GM23248 (cell line): ENCODE data around the gene SNAP25. TPM values are rescaled to one million over a fixed set of nuclear protein-coding genes. Genes with fewer than 3 reads are reported as not detected.

ENCODE experiments used
- DNase-seq: peaks from one replicate; pipeline ENCODE4 v3.0.0-alpha.2; 2015
- H2AFZ ChIP-seq: fragments of 200-600 bp; sonication (generic); 2 replicates; pipeline ENCODE4 v1.6.1; 2016; ENCODE audit warnings: antibody characterized with exemption
- H3F3A ChIP-seq: fragments of 200-600 bp; sonication (generic); 2 replicates; pipeline ENCODE4 v1.6.1; 2016; ENCODE audit warnings: mild to moderate bottlenecking, antibody characterized with exemption, mixed run types; ENCODE audit not compliant: insufficient read depth
- H3K27ac ChIP-seq: fragments of 200-600 bp; sonication (generic); 2 replicates; pipeline ENCODE4 v1.5.1; 2016; ENCODE audit warnings: mild to moderate bottlenecking
- H3K27me3 ChIP-seq: fragments of 200-600 bp; sonication (generic); replicated peaks from 2 replicates; pipeline ENCODE4 v1.6.1; 2016; ENCODE audit warnings: mild to moderate bottlenecking; ENCODE audit not compliant: insufficient read depth
- H3K36me3 ChIP-seq: fragments of 200-600 bp; sonication (generic); 2 replicates; pipeline ENCODE4 v1.6.1; 2016; ENCODE audit warnings: low read depth, mild to moderate bottlenecking
- H3K4me1 ChIP-seq: fragments of 200-600 bp; sonication (generic); 2 replicates; pipeline ENCODE4 v1.6.1; 2016; ENCODE audit warnings: mild to moderate bottlenecking; ENCODE audit not compliant: insufficient read depth
- H3K4me2 ChIP-seq: fragments of 200-600 bp; sonication (generic); one replicate; pipeline ENCODE4 v1.6.1; 2016; ENCODE audit warnings: mild to moderate bottlenecking; ENCODE audit not compliant: unreplicated experiment
- H3K4me3 ChIP-seq: fragments of 200-600 bp; sonication (generic); 2 replicates; pipeline ENCODE4 v1.5.1; 2016; ENCODE audit warnings: mild to moderate bottlenecking
- H3K79me2 ChIP-seq: fragments of 200-600 bp; sonication (generic); 2 replicates; pipeline ENCODE4 v1.6.1; 2016; ENCODE audit warnings: mild to moderate bottlenecking; ENCODE audit not compliant: insufficient read depth
- H3K9ac ChIP-seq: fragments of 200-600 bp; sonication (generic); 2 replicates; pipeline ENCODE4 v1.6.1; 2016; ENCODE audit warnings: mild to moderate bottlenecking
- H3K9me2 ChIP-seq: fragments of 200-600 bp; sonication (generic); 2 replicates; pipeline ENCODE4 v1.6.1; 2016; ENCODE audit warnings: mixed run types, mild to moderate bottlenecking, moderate library complexity; ENCODE audit not compliant: insufficient read depth
- H3K9me3 ChIP-seq: fragments of 200-600 bp; sonication (generic); one replicate; pipeline ENCODE4 v1.6.1; 2017; ENCODE audit warnings: low read depth
- H4K20me1 ChIP-seq: fragments of 200-600 bp; sonication (generic); 2 replicates; pipeline ENCODE4 v1.6.0; 2016; ENCODE audit not compliant: insufficient read depth
- EZH2 ChIP-seq: fragments of 200-600 bp; sonication (generic); IDR thresholded peaks from 2 replicates; pipeline ENCODE4 v1.6.1; 2018; ENCODE audit warnings: antibody characterized with exemption, mild to moderate bottlenecking; ENCODE audit not compliant: insufficient read depth, poor library complexity, severe bottlenecking
- EZH2phosphoT487 ChIP-seq: fragments of 200-600 bp; sonication (generic); IDR thresholded peaks from 2 replicates; pipeline ENCODE4 v1.6.1; 2018; ENCODE audit warnings: antibody characterized with exemption, moderate library complexity, mild to moderate bottlenecking, low read depth; ENCODE audit not compliant: insufficient read depth
- WGBS, 2 experiments: methylation state at CpG; one replicate each; pipeline ENCODE4 v1.1.6; 2015 to 2017; ENCODE audit warnings: low lambda C conversion rate in 2 of 2, low coverage in 1 of 2; ENCODE audit errors: missing lambda C conversion rate in 2 of 2; 5-methylcytosine and 5-hydroxymethylcytosine counted together
- in situ Hi-C: fragments of 300-500 bp; cut with MboI; formaldehyde crosslinking; loops from 2 replicates; pipeline ENCODE4 v1.15.0; 2020
- polyA plus RNA-seq: library from polyadenylated mRNA; unstranded; fragments of >200 nt; fragmentation: Nextera tagmentation; extraction: Ambion mirVana; gene quantifications from 2 replicates; pipeline ENCODE4 v1.2.1, GENCODE V29; 2016
- total RNA-seq: library from RNA; depleted of rRNA; stranded (reverse); fragments of >200 nt; shearing (Covaris generic); gene quantifications from 2 replicates; pipeline ENCODE4 v1.2.3, GENCODE V29; 2014

Gene SNAP25
- total and polyA plus RNA-seq, 2 experiments from 2014 or later: 0.09 TPM; not detected in 1

GRCh38 chr20:10242166-10242565 is 23.5 kb downstream of the SNAP25 start:
- TF ChIP-seq EZH2phosphoT487: no peak
- no peak for TF ChIP-seq EZH2
- H2AFZ ChIP-seq: no peak overlapping the region

GRCh38 chr20:10247440-10247839 is 28.8 kb downstream of the SNAP25 start:
- Histone ChIP-seq H3K4me1 (no peaks in the 10 kb centered on the region), H4K20me1 (no peaks in the 10 kb centered on the region), H2AFZ (no peak overlapping the region), H3K27ac (no peak overlapping the region), H3K9me2 (no peaks in the 10 kb centered on the region), H3F3A (no peaks in the 10 kb centered on the region), H3K9ac (no peak overlapping the region), H3K9me3 (no peaks in the 10 kb centered on the region), H3K27me3 (peaks cover 15% of the 10 kb centered on the region), H3K36me3 (no peaks in the 10 kb centered on the region), H3K4me2 (no peak overlapping the region), H3K4me3 (no peak overlapping the region), H3K79me2 (no peaks in the 10 kb centered on the region)
- no peak for DNase-seq
- TF ChIP-seq EZH2: no peak
- TF ChIP-seq EZH2phosphoT487: no peak
- 78 to 90% methylated on average over 3 of the region's 3 CpGs for WGBS, 2 experiments
- in situ Hi-C loops: no loop called here

More at GRCh38 chr20:10242166-10242565, 23.5 kb downstream of the SNAP25 start:
- Histone ChIP-seq H3K27ac (no peak overlapping the region), H3K9me3 (no peaks in the 10 kb centered on the region), H3K4me2 (no peak overlapping the region), H4K20me1 (no peaks in the 10 kb centered on the region), H3K27me3 (peaks cover 18% of the 10 kb centered on the region; the same call in 1 of the 2 replicates), H3K4me3 (no peak overlapping the region), H3K36me3 (no peaks in the 10 kb centered on the region), H3K9ac (no peak overlapping the region), H3K4me1 (no peaks in the 10 kb centered on the region), H3K79me2 (no peaks in the 10 kb centered on the region), H3K9me2 (no peaks in the 10 kb centered on the region), H3F3A (no peaks in the 10 kb centered on the region)
- 52 to 72% methylated on average over 2 of the region's 2 CpGs for WGBS, 2 experiments
- in situ Hi-C loops: no loop called here
- no peak for DNase-seq

DNA sequence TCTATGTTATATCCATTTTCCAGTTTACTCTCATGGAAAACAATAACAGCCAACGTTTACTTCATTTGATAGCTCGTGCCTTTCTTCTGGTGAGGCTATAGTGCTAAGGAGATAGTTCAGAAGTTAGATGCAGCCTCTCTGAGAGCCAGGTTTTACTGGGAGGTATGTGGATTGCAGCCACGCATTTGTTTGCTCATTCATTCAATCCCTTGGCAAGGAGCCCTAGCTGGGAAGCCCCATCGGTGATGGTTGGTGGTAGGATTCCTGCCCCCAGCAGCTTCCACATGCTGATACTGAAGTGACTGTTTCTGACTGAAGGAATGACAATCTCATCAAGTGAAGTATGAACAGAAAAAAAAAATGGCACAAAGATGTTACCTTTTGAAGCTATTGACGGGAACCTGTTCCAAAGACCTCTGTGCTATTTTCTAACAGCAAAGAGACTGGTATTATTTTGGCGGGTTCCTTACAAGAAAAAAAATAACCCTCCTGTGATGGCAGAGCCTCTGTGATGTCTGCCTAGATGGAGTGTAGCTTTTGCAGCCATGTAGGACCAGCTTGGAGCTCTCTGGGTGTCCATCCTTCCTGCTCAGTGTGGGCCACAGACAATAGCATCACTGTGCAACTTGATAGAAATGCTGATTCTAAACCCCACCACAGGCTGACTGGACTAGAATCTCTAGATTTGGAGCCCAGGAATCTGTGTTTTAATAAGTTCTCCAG is 30.6 kb downstream of the SNAP25 start:
- H3K9ac ChIP-seq: no peak overlapping the region
- H3K36me3 ChIP-seq: no peaks in the 10 kb centered on the region
- H3K4me3 ChIP-seq: no peak overlapping the region
- no peaks in the 10 kb centered on the region for H3F3A ChIP-seq
- H3K4me2 ChIP-seq: no peak overlapping the region
- H3K9me2 ChIP-seq: no peaks in the 10 kb centered on the region
- TF ChIP-seq EZH2: no peak
- TF ChIP-seq EZH2phosphoT487: no peak
- H3K79me2 ChIP-seq: no peaks in the 10 kb centered on the region
- H4K20me1 ChIP-seq: no peaks in the 10 kb centered on the region
- H3K9me3 ChIP-seq: no peaks in the 10 kb centered on the region
- no peaks in the 10 kb centered on the region for H3K4me1 ChIP-seq
- peaks cover 9% of the 10 kb centered on the region for H3K27me3 ChIP-seq
- in situ Hi-C loops: no loop called here
- no peak overlapping the region for H2AFZ ChIP-seq
- no peak for DNase-seq
- WGBS, 2 experiments: 39 to 43% methylated on average over 6 of the region's 6 CpGs
- H3K27ac ChIP-seq: no peak overlapping the region

DNA sequence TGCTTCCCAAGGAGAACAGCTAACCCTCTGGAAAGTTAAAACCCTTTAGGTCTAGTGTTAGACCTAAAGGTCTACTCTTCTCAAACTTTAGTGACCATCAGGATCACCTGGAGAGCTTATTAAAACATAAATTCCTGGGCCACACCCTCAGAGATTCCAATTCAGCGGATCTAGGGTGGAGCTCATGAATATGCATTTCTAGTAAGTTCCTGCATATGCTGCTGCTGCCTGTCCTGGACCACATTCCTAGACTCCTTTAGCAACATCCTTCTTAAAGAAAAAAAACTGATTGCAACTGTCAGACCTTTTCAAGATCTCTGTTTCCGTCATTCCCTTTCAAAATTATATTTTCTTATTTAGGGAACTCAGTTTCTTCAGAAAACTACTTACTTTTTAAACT is 31.2 kb downstream of the SNAP25 start:
- Histone ChIP-seq H3K9me3 (no peaks in the 10 kb centered on the region), H3K4me2 (no peak overlapping the region), H3F3A (no peaks in the 10 kb centered on the region), H3K36me3 (no peaks in the 10 kb centered on the region), H3K4me3 (no peak overlapping the region), H3K9me2 (no peaks in the 10 kb centered on the region), H3K27me3 (peaks cover 13% of the 10 kb centered on the region), H2AFZ (no peak overlapping the region), H3K4me1 (no peaks in the 10 kb centered on the region), H3K27ac (no peak overlapping the region), H3K79me2 (no peaks in the 10 kb centered on the region), H3K9ac (no peak overlapping the region), H4K20me1 (no peaks in the 10 kb centered on the region)
- in situ Hi-C loops: no loop called here
- TF ChIP-seq EZH2: no peak
- no peak for TF ChIP-seq EZH2phosphoT487
- 47 to 53% methylated on average over 2 of the region's 2 CpGs for WGBS, 2 experiments
- DNase-seq: no peak
